DMS153 (cell line): ENCODE results near the gene LMAN1L.
"Not testable (repeated sequence)": the region's sequence is repeated elsewhere in the genome, so short reads cannot be mapped to it uniquely, and the experiment has no call there.

Experiments used
- DNase-seq: peaks from one replicate; lab custom pipeline; 2025; lab: John Stamatoyannopoulos, UW

LMAN1L gene

GRCh38 chr15:74782259-74783071 lies 30.2 kb upstream of the LMAN1L start:
- no peak for DNase-seq

DNA sequence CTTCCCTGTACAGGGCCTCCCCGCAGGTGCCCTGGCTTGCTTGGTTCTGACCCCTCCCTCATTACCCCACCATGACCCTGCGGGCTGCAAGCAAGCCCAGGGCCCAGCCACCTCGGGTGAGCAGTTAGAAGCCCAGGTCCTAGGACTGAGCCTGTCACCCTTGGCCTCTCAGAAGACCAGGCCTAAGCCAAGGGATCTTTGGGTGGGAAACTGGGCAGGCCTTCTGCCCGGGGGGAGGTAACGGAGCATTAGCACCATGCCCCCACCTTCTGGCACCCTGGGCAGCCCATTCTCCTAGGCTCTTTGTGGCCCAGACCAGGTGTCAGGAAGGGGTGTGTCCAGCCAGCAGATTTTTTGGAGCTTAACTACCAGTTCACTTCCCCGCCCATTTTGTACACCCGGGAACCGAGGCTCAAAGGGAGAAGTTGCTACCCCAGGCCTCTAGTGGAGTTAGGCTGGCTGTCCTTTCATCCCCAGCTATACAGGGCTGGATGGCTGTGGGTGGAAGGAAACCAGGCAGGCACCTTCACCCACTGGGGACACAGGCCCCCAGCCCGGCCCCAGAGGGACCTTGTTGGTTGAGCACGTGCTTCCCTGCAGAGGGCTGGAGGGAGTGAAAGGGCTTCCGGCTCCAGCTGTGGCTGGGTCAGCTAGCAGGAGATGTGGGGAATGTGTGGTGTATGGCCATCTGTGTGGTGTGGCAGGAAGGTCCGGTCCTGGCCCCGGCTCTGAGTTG lies 29.4 kb upstream of the LMAN1L start:
- no peak for DNase-seq

GRCh38 chr15:74783808-74784175 lies 28.8 kb upstream of the LMAN1L start:
- no peak for DNase-seq

DNA sequence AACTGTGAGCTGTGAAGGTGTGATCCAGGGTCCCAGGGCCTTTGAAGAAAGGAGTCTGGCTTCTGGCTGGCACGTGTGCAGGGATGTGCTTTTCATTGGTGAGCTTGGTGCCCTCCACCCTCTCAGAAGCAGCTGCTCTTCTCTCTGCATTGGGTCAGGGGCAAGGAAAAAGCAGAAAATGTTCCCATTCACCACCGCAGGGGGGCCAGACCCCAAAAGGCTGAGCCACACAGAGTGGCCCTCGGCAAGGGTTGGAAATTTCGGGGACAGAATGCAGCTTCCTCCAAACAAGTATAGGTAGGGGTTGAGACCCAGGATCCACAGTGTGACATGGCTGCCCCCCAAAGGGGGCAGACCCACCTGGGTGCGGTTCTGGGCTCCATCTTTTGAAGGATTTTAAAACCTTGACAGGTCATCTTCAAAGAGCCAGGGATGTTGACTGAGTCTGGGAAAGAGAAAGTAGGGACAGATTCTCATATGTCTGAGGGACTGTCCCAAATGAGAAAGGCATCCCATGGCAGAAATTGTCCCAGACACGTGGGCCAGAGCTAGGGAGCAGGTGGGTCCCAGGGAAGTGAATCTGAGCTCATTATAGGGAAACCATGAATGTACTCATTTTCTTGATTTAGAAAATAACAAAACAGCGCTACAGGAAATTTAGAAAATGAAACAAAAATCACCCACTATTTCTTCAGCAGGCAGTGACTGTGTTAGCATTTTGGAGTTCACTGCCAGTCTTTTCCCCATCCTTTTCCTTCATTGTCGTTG lies 28.0 kb upstream of the LMAN1L start:
- DNase-seq, result no peak

DNA sequence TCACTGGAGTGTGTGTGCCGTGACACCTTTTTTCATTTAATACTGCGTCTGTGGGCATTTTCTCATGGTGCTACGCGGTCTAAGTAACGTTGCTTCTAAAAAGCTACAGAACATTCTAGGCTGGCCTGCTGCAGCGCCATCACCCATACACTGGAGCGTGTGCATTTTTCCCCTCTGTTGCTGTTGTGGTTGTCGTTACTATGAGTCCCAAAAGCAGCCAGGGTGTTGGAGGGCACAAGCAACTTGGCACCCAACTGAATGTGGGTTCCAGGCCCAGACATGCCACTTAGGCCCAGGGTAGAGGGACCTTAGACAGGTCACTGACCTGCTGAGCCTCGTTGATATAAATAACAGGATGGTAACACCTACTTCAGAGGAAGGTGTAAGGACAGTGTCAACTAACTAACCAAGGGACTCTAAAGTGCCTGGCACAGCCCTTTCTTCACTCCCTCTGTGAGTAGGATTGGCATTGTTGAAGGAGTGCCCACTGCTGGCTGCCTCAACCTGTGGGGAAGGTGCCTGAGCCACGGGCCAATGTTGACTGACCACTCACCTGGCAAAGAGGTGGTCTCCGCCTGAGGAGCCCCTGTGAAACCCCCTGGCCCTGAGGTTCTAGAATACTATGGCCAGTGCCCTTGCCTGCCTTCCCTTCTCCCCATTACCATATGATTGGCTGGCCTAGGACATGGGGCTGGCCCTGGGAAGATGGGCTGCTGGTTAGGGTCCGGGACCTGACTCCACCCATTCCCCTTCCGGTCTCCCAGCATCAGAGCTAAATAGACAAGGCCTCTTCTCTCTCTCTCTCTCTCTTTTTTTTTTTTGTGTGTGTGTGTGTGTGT lies 27.2 kb upstream of the LMAN1L start:
- no peak for DNase-seq

DNA sequence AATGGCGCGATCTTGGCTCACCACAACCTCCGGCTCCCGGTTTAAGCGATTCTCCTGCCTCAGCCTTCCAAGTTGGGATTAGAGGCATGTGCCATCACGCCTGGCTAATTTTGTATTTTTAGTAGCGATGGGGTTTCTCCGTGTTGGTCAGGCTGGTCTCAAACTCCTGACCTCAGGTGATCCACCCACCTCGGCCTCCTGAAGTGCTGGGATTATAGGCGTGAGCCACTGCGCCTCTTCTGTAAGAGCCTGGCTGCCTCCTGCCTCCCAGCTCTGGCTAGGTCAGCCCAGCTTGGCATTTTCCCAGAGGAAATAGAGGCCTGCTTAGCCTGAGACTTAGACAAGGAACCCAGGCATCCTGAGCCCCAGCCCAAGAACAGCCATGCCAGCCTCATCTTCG lies 26.6 kb upstream of the LMAN1L start:
- not testable (repeated sequence) for DNase-seq

- DNase-seq, result no peak
Measured at GRCh38 chr15:74786551-74787165, 26.0 kb upstream of the LMAN1L start.

DNA sequence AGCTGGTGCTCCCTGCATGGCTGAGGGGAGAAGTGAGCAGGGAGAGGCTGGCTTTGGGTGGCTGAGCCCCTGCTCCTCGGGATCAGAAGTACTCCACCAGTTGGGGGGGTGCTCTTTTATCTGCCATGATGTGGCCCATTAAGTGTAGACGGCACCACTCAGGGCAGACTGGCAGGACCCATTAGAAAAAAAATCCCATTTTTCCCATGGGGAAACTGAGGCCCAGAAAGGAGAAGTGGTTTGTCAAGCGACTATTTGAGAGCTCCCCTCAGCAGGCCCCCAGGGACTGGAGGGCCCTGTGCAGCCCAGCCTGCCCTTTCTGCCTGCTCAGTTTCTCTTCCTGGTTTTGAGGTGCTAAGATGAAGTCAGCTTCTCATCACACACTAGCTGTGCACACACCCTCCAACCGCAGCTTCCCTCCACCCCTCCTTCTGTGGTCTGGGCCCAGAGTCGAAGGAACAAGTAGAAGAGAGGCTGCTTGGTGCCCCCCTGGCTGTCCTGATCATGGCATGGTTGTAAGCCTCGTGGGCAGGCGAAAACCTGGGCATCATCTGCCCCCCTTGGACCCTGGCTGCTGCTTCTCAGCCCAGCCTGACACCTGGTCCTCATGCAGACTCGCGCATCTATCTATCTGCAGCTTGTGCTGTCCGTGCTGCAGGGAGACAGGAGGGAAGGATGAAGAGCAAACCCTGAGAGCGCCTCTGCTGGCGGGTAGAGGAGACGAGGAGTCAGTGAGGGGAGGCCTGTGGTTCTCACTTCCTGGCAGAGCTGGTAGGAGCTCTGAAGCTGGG lies 25.2 kb upstream of the LMAN1L start:
- no peak for DNase-seq

- DNase-seq, result no peak
Measured at GRCh38 chr15:74788042-74788682, 24.5 kb upstream of the LMAN1L start.

GRCh38 chr15:74788683-74789151 lies 23.9 kb upstream of the LMAN1L start:
- no peak for DNase-seq

DNA sequence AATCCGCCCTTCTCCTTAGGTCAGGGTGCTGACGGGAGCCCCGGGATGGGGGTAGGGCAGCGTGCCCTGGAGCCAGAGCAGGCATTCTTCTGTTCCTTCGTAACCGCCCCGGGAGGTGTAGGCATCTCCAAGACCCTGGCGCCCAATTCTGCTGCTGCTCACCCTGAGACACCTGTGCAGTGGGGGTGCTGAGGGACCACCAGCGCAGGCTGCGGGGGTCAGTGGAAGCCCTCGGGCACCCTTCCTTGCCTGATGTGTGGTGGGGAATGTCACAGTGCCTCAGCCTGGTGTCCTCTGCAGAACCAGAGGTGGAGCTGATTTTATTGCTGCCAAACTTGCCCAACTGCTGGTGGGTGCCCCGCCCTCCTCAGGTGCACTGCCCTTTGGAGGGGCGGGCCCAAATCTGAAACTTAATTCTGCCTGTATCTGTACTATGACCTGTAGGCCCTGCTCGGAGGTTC lies 23.4 kb upstream of the LMAN1L start:
- no peak for DNase-seq

GRCh38 chr15:74789741-74790079 lies 22.9 kb upstream of the LMAN1L start:
- DNase-seq, result no peak

GRCh38 chr15:74790080-74790916 lies 22.3 kb upstream of the LMAN1L start:
- DNase-seq, result no peak

DNA sequence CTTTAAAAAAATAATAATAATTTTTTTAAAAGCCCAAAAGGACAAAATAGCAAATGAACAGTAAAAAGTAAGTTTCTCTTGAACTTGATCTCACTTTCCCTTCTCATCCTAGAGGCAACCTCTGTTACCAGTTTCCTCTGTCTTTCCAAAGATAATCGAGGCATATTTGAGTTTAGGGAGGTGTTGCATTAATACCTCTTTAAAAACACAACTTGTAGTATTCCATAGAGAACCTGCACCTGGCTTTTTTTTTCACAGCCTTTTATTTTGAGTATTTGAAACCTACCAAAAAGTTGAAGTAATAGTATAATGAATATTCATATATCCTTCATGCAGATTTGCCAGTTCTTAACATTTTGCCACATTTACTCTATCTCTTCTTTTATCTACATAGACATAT lies 21.6 kb upstream of the LMAN1L start:
- DNase-seq, result no peak

GRCh38 chr15:74791667-74792066 lies 21.0 kb upstream of the LMAN1L start:
- DNase-seq, result no peak

DNA sequence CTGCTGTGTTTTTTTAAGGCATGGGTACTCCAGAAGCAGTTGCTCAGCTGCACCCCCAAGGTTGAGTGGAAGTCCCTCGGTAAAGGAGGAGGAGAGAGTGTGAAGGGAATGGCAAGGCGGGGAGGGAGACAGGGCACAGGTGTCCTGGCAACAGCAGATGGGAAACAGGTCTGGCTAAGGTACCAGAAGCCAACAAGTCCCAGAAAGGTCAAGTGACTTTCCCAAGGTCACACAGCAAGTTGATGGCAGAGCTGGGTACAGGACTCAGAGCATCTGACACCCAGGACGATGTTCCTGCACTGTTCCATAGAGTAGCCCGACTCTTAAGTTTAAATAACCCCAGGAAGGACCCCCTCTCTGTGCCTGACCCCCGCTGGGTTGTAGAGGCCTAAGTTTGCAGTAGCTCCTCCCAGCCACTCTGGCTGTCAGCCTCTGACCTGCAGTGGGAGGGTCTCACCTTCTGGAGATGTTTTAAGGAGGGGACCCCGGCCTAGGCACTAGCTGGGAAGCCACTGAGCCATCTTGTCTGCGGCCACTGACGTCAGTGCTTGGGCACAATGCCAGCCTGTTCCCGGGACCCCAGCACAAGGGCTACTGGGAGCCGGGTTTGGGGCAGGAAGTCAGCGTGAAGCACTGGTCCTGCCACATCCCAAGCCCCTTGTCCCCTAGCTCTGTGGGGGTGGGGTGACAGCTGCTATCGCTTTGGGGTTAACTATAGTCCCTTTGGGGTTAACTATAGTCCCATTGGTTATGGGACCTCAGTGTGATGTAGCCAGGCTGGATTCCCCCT lies 20.2 kb upstream of the LMAN1L start:
- DNase-seq, result no peak

GRCh38 chr15:74793135-74794028 lies 19.3 kb upstream of the LMAN1L start:
- DNase-seq, result no peak
